GM21786 (cell line): ENCODE results near the gene ITGA1.
"Not testable (repeated sequence)": the region's sequence is repeated elsewhere in the genome, so short reads cannot be mapped to it uniquely, and the experiment has no call there.

Experiments used
- ATAC-seq: cut with Tn5 transposase; IDR thresholded peaks from one replicate; pipeline ENCODE4 v1.9.1; 2021; ENCODE audit not compliant: unreplicated experiment

The ITGA1 gene

GRCh38 chr5:52859628-52860027, 71.9 kb downstream of the ITGA1 start:
- no peak for ATAC-seq

DNA sequence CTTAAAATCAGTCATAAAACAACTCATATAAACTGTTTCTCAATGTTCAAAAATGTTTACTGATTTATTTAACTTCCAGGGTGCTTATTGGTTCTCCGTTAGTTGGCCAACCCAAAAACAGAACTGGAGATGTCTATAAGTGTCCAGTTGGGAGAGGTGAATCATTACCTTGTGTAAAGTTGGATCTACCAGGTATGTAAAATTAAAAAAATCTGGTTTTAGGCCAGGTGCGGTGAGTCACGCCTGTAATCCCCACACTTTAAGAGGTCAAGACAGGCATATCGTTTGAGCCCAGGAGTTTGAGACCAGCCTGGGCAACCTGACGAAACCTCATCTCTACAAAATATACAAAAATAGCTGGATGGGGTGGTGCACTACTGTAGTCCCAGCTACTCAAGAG, 73.7 kb downstream of the ITGA1 start:
- ATAC-seq: no peak

- no peak for ATAC-seq
Observed at GRCh38 chr5:52863715-52864290, 76.1 kb downstream of the ITGA1 start.

DNA sequence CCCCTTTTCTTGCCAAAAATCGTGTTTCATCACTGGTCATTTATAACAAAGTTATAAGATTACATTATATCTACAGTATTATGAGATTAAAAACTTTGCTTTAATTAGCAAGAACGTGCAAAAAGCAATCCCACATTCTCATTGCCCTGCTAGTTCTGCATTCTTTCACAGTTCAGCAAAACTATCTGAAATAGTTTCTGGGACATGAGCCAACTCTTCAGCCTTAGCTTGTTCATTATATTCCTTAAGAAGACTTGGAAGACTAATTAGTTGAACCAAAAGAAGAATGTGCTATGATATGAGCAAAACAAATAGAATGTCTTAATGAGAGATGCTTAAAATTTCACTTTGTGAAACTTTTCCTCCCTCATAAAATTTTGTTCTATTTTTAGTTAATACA, 76.7 kb downstream of the ITGA1 start:
- ATAC-seq: no peak

- ATAC-seq: no peak
Observed at GRCh38 chr5:52864884-52865283, 77.2 kb downstream of the ITGA1 start.

DNA sequence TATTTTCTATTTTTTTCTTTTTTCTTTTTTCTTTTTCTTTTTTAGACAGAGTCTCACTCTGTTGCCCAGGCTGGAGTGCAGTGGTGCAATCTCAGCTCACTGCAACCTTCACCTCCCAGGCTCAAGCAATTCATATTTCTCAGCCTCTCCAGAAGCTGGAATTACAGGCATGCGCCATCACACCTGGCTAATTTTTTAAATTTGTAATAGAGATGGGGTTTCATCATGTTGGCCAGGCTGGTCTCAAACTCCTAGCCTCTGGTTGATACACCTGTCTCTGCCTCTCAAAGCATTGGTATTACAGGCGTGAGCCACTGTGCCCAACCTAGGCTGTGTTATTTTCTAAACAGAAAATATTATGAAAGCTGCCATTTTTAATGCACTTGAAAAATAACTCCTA, 78.3 kb downstream of the ITGA1 start:
- not testable (repeated sequence) for ATAC-seq

DNA sequence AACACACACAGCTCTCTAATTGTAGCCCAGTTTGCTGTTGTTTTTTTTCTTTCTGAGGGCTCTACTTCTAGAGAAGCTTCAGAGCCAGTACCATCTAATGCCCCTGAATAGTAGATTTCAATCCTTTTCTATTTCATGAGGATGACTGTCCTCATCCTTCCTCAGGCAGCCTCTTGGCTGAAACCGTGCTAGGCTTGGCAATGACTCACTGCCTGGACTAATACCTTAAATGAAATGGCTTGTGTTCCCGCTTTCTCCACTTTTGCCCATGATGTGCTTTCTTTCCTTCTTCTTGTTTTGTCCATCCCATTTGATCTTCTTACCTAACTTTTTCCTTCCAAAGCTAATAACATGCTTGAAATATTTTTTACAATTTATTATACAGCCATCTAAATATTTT, 80.1 kb downstream of the ITGA1 start:
- ATAC-seq: no peak

DNA sequence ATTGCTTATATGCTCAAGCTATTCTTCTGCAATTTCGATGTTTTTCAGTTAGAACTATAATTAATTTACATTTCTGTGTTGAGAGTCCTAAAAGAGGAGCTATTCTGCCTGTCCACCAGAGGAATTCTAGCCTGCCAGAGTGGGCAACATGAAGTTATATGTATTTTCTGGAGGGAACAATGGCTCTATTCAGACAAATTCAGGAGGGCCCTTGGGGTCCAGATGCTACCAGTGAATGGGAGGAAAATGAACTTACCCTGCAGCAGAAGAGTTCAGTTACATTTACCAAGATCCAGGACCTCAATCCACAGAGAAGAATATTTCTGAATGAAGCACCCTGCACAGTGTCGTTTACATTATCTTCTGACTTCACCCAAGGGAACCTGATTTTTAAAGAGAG, 80.7 kb downstream of the ITGA1 start:
- no peak for ATAC-seq

DNA sequence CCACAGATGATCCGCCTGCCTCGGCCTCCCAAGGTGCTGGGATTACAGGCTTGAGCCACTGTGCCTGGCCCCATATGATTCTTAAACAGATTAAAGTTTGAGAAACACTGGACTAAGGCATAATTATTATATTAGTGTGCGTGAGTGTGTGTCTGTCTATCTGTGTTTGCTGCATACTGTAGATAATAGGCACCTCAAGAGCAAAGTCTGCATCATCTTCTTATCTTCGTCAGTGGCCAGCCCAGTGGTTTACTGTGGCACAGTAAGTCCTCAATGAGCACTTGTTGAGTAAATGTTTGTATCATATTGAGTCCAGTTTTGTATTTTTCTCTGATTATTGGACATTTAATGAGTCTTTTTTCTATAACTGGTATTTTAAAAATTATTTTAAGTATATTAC, 81.7 kb downstream of the ITGA1 start:
- no peak for ATAC-seq

- ATAC-seq: no peak
Observed at GRCh38 chr5:52870448-52870847, 82.7 kb downstream of the ITGA1 start.

GRCh38 chr5:52875827-52876226, 88.1 kb downstream of the ITGA1 start:
- ATAC-seq: no peak

DNA sequence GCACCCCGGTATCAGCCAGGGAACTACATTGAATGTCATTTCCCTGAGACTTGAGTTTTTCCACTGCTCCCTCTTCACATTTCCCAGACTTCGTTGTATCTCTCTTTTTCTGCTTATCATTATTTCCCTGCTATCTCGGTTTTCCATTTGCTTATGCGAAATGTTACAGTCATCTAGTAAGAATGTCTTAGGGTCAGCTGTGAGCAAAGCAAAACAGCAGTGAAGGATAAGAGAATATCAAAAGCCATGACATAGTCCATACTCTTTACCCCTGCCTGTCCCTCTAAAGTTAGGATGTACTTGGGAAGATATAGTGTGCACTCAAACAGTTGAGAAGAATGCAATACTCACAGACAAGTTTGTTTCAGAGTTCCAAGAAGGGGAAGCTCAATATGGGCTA, 88.7 kb downstream of the ITGA1 start:
- ATAC-seq: no peak

DNA sequence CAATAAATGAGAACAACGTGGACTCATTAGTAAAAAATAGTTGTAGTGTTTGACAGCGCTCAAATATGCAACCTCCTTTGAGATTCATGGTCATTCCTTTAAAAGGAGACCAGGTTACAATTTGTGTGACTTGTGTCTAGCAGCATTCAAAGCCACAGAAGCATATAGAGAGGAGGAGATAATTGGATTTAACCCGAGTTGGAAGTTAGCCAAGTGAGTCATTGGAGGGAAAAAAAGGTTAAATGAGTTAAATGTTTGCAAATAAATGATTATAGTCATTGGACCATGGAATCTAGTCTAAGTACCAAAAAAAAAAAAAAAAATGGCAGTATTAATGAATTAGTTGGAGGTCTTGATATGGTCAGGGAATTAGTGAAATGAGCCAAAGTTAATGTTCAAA, 90.9 kb downstream of the ITGA1 start:
- ATAC-seq: no peak

- no peak for ATAC-seq
Observed at GRCh38 chr5:52880541-52880940, 92.8 kb downstream of the ITGA1 start.

GRCh38 chr5:52881468-52881867, 93.8 kb downstream of the ITGA1 start:
- no peak for ATAC-seq

DNA sequence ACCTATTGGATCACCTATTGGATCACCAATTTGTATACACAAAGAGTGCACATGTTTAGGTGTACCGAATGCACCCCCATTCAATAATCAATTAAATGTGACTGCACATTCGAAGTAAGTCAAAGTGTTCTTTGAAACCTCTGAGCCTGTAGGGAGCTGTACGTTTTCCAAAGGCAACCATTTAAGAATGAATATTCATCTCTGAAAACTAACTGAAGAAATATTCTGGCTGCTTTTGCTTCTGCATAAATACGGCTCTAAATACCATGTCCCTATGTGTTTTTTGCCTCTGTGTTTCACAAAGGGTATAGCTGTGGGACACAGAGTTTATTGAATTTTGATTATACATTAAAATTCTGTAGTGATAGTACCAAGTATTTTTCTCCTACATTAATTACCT, 95.4 kb downstream of the ITGA1 start:
- ATAC-seq: no peak

GRCh38 chr5:52884453-52884852, 96.7 kb downstream of the ITGA1 start:
- ATAC-seq: no peak

DNA sequence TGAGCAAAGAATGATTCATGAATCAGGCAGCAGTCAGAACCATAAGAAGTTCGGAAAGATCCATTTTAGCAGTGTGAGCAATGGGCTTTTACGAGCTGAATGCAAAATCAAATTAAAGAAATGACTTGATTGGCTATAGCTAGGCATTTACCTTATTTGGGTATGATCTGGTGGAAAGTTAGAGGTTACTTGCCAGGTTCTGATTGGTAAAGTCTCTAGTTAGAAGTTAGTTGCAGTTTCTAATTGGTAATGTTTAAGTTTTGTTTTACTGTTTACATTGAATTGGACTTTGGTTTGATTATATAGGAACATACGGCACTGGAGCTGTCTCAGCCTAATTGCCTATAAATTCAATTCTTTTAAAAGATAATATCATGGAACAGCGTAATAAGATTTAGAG, 97.9 kb downstream of the ITGA1 start:
- ATAC-seq: no peak

- no peak for ATAC-seq
Observed at GRCh38 chr5:52886206-52886605, 98.5 kb downstream of the ITGA1 start.

DNA sequence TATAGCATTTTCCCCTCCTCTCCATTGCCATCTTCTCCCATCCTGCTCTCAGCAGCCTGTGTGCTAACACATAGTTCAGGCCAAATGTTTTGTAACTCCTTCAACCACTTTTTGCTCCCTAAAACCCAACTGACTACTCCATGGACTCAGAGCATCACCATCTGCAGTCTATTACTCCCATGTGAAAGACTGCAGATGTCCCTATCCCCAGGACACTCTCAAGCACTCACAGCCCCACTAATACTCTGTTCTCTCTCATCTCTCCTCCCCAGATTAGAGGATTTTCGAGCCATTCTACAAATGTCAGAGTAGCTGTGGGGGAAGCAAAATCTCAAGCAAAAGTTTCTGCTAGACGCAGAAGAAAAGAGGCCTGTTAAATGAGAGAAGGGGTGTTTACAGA, 99.3 kb downstream of the ITGA1 start:
- ATAC-seq: no peak

DNA sequence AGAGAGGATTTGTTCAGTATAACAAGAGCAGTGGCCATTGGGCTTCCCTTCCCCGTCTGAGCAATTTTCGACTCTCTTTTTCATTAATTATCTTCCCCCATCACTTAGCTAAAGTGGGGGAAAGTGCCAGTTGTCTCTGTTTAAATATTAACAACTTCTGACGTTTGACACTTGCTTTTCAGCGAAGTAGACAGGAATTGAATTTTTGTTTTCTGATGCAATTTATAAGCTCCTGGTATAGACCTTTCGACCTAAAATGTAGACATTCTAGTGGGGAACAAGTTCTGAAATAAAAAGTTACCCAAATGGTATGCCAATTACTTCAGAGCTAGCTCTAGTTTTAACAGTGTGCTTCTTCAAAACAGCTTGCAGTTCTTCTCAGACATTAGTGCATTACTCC, 100.6 kb downstream of the ITGA1 start:
- ATAC-seq: no peak

- ATAC-seq: no peak
Observed at GRCh38 chr5:52892242-52892878, 104.6 kb downstream of the ITGA1 start.

DNA sequence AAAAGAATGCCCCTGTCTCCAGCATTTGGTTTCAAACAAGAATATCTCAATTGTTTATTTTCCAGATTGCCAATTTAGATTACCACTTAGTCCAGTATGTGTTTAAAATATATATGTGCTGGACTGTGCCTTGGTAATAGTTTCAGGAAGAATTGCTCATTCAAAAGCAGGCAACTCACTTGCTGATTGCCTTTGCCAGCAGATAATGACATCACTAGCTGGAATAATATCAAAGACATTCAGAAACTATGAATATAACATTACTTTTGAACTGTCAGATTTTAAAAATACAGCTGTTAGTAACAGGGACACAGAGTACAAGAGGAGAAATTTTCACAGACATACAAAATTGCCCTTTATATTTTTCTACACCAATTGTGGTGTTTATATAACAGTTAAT, 105.4 kb downstream of the ITGA1 start:
- no peak for ATAC-seq
